Right renal pelvis (tissue), 4 donors: ENCODE measurements around the gene CBFA2T3. TPM values are rescaled to one million over a fixed set of nuclear protein-coding genes. Genes with fewer than 3 reads are reported as not detected.

ENCODE experiments used
- DNase-seq, 4 donors: peaks; one replicate each; pipeline ENCODE4 v3.0.0-alpha.2; 2013; ENCODE audit warnings: low read depth in 4 of 4, low spot score in 3 of 4, missing footprints in 1 of 4
- polyA plus RNA-seq, 4 donors: library from polyadenylated mRNA; unstranded; fragments of 120-200 nt; gene quantifications; one replicate each; pipeline ENCODE4 v1.2.1, GENCODE V29; 2013; ENCODE audit not compliant: insufficient read length in 4 of 4

The CBFA2T3 gene
- polyA plus RNA-seq, 4 donors = 2.4 to 3.3 (median 2.8) TPM

DNA sequence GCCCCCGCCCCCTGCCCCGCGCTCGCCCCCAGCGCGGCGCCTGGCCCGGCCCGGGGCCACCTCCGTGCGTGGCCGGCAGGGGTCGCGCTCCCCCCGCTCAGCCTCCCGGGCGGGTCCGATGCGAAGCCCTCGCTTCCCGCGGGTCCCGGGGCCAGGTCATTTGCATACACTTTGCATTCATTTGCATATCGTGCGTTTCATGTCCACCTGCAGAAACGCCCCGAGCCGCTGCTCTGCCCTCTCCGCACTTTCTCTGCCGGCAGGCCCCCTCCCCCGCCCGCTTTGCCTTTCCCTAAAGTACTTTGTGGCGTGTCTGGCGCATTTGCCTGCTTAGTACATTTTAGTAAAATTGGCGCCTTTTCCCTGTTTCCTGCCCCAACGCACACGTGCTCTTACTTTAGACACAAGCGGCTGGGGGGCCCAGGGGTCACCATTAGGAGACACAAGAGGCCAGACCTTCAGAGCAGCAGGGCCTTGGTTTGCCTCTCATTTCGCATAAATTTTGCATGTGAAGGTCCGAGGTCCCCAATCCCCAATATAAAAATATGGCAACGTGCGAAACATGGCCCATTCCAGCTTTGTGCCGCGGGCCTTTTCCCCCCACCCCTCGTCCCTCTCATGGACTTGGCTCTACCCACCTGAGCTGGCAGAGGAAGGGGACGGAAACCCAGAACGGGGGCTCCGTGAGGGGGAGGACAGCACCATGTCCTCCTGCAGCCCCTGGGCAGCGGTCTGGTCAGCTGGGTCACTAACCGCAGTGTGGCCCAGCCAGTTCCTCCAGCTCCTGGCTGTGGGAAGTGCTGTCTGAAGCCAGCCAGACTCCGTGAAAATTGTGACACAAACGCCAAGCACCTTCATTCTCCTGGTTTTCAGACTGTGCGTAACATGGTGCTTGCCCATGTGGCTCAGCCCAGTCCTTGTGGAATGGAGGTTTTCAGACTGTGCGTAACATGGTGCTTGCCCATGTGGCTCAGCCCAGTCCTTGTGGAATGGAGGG is 34.8 kb downstream of the CBFA2T3 start:
- no peak for DNase-seq

DNA sequence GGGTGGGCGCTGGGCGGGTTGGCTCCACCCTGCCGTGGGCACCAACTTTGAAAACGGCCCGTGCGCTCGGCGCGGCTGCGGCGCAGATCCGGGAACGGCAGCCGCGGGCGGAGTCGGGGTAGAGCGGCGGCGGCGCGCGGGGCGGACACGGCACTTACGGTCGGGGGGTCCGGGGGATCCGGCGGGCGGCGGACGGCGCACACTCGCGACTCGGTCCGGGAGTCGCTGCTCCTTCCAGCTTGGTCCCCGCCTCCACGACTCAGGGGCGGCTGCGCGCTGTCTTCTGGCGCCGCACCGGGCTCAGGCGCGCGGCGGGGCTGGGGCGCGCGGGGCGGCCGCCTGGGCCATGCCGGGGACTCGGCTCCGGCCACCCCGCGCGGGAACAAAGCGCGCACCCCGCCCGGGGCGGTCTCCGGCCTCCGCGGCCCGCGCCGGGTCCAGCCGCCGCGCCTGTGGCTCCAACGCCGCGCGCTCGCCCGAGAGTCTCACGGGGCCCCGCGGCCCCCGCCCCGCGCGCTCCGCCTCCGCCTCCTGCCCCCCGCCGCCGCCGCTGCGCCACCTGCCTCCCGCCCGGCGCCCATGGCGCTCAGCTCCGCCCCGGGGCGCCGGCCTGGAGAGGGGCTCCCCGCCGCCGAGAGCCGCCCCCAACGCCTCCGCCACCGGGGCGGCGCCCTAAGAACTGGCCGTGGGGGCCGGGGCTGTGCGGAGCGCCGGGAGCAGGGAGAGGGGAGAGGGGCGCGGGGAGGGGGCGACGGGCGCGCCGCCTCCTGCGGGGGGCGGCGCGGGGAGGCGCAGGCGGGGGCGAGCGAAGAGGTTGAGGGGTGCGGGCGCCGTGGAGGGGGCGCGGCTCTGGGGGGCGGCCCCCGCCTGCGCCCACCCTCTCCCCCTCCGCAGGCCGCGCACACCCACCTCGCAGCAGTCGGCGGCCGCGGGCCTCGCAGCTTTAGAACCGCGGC is 35.9 kb downstream of the CBFA2T3 start:
- no peak for DNase-seq

DNA sequence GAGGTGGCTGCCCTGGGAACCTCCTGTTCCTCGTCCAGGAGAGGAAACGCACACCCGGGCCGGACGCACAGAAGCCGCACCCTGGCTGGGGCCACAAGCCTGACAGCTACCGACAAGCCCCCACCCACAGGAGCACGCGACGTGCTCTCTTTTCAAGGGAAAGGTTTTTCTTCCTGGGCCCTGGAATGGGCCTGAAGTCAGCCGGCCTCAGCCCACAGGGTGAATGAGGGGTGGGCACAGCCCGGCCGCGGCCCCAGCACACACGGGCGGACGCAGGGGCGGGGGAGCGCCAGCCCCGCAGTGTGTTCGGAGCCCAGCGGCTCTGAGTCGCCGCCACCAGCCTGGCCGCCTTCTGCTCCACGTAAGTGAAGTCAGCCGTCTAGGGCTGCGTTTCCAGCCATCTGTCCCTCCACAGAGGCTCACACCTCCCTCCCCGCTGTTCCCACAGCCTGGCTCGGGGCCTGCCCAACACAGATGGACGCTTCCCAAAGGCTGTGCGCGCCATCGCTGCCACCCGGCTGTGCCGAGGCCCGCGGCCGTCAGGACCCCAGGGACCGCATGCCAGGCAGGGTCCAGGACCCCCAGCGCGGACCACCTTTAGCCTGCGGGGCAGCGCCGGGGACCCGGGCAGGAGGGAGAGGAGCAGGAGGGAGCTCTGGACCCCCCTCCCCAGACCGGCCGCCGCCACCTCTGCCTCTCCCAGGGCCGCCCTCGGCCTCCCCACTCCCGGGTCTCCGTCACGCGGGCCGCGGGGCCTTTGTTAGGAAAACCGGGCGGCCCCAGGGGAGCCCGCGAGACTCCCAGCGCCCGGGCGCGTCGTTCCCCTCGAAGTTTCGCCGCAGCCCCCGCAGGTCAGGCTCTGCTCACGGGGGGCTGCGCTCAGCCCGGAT is 36.8 kb downstream of the CBFA2T3 start:
- DNase-seq = no peak

DNA sequence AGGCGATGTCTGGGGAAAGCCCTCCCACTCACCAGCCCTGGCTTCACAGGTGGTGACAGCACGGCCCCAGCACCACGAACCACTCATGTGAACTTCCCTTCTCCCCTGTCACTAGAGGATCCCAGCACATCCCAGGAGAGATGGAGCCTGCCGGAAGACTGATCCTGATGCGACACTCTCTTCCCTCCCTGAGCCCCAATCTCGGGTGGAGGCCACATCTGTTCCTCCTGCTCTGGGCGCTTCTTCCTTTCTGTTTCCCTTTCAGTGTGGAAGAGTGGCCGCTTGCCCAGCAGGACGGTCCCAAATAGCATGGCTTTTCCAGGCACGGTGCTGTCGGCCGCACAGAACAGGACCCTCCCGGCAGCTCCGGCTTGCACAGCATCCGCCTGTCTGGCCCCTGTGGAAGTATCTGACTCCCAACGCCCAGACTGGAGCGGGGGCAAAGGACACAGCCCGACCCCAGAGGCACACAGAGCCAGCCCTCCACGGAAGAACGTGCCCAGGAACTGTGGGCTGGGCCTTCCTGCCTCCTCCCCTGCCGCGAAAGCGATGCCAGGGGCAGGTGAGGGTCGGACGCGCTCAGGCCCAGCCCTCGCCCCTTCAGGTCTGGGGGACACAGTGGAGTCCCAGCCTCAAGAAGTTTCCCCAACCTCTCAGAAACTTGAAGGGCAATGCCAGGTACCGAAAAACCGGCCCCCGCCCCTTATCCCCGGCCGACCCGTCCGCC is 37.6 kb downstream of the CBFA2T3 start:
- no peak for DNase-seq

DNA sequence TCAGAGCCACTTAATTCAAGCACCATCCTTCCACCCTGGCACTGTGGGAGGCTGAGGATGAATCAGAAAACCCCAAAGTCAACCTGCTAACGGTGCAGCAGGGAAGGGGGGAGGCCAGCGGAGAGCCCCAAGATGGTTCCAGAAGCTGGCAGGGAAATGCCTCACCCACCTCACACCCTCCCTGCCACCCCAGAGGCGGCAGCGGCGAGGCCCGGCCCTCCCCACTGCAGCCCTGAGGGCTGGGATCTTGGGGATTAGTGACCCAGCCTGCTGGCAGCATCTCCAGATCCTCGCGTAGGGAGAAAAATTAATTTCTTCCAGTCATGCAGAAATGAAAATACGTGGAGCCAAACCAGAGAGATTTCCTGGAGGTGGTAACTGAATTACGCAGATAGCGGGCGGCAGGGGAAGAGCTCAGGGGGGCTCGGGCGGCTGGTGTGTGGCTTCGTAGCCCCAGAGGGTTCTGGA is 38.2 kb downstream of the CBFA2T3 start:
- DNase-seq = no peak

DNA sequence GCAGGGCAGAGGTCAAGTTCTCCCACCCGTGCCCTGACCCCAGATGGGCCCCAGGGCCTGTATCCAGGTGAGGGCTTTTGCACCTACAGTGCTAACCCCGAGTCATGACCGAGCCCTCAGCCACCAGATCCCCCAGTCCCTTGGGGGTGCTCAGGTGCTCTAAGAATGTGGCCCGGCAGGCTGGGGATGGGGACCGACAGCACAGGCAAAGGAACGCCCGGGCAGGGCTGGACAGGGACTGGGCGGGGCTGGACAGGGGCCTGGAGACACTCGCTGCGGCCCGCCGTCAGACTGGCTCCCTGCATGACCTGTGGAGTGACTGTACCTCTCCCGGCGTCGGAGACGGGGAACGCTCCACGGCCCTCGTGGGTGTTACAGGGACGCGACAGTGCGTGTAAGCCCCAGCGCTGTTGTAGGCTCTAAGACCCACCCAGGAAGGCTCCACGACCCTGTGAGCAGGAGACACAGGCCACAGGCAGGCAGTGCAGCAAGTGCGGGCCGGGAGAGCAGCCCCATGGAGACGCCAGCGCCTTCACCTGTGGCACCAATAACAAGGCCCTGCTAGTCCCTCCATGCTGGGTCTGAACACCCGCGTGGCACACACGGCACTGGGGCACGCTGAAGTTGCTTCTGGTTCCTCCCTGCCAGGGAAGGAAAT is 38.8 kb downstream of the CBFA2T3 start:
- no peak for DNase-seq

DNA sequence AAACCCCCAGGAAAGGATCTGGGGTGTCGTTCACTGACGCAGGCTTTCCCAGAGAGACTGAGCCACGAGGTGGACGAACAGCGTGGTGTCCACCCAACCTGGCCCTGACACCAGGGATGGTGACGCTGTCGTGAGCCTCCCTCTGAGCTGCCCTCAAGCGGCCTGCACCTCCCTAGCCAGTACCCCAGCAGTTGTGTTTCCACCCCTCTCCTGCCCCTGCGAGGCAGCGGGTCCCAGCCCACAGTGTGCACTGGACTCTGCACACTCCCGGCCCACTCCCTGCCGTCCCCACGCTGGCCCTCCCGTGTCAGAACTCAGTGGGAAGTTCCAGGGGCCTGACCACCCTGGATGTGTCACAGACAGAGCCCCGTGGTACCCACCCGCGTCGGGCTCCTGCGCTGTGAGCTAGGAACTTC is 39.8 kb downstream of the CBFA2T3 start:
- DNase-seq = no peak

DNA sequence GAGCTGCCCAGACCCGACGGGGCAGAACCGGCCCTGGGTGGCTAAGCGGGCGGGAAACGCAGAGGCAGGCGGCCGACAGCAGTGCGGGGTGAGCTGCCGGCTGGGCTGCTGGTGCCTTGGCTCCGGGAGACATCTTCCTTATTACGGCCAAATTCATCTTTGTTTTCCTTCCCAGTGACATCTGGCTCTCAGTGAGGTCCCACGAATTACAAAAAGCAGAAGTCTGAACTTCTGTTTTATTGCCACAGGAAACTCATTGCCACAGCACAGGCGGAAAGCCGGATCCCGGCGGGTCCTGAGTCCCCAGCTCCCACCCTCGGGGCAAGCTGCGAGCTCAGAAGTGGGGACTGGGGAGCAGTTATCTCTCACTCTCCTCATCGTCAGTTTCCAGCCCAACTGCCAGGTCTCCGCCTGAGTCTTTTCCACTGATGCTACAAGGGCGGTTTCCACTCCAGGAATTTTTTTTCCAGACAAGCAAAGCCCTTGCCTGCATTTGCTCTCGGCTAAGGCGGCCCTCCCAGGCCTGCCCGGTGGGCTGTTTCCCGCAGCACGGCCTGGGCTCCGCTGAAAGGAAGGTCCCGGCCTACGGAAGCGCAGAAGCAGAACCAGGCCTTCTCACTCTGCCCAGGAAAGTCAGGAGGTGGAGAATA is 40.3 kb downstream of the CBFA2T3 start:
- no peak for DNase-seq

DNA sequence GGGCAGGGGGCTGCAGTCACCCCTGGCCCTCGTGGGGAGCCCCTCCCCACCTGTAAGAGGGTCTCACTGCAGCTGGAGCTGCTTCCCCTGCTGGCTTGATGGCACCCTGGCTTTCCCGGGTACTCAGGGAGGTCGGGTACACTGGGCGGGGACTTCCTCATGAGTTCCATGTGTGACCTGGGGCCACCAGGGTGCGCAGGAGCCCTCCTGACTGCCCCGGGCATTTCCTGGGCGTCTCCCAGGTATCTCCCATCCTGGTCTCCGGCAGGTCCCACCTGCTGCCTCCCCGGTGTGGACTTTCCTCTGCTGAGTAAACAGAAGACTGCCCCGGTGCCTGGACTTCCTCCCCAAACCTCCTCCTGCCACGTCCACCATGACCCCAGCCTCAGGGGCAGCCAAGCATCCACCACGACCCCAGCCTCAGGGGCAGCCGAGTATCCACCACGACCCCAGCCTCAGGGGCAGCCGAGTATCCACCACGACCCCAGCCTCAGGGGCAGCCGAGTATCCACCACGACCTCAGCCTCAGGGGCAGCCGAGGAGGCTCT is 40.9 kb downstream of the CBFA2T3 start:
- no peak for DNase-seq

DNA sequence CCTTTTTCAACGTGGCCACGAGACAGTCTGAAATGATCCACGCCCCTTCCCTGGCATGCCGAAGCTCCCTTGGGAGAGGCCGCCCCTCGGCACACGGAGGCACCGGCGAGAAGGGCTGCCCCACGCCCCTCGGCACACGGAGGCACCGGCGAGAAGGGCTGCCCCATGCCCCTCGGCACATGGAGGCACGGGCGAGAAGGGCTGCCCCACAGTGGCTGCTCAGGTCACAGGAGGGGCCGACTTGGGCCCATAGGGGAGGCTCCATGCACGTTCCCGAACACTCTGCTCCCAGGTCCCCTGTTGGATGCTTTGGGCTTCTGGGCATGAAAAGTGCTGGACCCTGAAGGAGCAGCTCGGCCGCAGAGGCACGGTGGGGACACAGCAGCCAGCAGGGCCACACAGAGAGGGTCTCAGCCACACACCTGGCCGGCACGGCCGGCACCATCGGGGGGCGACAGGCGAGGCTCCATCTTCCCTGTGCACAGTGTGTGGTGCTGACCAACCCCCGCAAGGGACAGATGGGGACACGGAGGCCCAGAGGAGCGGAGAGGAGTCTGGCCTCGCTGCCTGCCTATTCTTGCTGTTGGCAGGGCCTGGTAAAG is 42.8 kb downstream of the CBFA2T3 start:
- DNase-seq = no peak

DNA sequence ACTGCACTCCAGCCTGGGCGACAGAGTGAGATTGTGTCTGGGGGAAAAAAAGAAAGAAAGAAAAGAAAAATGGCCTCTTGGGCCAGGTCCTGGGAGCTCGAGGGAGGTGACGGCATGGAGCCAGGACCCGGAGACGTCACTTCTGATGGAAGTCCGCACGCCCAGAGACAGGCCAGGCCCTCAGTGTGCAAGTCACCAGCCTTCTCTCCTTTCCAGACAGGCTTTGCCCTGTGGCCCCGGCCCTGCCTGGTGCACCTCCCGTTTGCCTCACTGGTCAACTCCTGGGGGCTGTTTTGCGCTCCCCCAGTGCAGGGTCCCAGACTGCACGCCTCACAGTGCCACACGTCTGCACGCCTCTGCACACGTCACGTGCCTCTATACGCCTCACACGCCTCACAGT is 44.1 kb downstream of the CBFA2T3 start:
- DNase-seq = no peak

DNA sequence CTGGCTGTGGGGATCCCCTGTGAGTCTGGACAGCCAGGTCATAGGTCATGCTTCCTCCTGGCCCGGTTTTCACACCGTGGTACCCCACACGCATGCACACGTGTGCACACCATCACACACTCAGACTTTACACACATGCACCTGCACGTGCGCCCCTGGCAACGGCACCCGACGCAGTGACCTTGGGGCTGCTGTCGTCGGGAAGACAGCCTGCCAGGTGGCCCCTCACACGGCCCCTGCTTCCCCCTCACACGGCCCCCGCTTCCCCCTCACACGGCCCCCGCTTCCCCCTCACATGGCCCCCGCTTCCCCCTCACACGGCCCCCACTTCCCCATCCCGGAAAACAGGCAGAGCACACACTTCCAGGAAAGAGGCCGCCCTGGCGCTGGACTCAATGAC is 45.1 kb downstream of the CBFA2T3 start:
- no peak for DNase-seq

DNA sequence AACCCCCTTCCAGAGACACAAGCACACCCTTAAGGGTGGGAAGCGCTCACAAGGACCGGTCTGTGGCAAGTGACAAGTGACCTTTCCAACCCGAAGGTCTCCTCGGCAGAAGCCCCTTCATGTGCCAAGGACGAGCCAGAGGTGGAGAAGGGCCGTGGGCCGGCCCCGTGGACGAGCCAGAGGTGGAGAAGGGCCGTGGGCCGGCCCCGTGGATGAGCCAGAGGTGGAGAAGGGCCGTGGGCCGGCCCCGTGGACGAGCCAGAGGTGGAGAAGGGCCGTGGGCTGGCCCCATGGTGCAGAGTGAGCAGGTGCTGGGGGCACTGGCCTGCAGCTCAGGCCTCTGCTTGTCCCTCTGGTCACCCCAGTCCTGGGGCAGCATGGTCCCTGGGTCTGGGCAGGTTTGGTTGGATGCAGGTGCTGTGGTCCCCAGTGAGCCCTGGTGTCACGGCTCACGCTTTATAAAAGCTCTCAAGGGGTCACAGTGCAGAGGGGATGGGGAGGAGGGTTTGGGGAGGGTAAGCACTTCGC is 45.6 kb downstream of the CBFA2T3 start:
- DNase-seq = no peak

DNA sequence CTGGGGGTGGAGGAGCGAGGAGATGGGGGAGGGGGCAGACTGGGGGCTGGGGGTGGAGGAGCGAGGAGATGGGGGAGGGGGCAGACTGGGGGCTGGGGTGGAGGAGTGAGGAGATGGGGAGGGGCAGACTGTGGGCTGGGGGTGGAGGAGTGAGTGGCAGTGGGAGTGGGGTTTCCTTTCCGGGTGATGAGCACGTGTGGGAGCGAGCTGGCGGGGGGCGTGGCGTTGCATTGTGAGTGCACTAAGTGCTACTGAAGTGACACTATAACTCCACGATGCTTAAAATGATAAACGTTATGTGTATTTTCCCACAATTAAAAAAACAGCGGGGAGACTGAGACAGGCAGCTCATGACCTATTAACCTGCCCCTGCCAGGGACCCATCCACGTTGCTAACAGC is 46.3 kb downstream of the CBFA2T3 start:
- DNase-seq = no peak

DNA sequence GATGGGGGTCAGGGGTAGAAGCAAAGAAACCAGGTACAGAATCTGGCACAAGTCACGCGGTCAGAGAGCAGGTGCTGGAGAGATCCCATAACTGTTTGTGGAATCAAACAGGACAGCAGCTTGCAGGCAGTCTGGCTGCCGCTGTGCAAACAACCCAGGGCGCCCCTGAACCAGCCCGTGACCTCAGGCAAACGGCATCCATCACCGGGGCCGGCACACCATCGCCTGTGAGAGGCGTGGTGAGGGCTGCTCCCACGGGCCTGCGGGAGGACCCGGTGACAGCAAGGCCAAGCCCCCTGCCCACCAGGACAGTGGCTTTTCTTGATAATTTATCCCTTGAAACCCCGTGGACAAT is 47.9 kb downstream of the CBFA2T3 start:
- no peak for DNase-seq

DNA sequence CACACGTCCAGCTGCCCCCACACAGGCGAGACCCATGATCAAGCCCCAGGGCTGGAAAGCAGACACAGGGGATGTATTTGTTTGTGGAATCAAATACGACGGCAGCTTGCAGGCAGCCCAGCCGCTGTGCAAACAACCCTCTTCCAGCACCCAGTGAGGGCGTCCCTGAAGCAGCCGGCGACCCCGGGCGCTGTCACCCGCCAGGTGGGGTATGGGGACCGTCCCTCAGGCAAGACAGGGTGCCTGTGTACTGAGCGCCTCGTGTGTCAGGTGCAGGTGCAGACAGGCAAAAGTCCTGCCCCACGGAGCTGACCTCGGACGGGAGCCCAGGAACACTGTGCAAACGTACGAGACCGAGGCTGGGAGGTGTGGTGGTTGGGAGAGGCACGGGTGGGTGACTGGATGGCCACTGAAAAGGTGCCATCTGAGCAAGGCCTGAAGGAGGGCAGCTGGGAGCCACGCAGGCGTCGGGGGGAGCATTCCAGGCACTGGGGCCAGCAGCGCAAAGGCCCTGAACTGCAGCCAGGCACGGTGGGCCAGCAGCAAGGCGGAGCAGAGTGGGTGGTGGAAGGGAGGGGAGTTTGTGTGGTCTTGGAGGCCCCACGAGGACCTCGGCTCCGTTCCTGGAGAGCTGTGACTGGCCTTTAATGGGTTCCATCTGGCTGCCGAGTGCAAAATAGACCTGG is 48.5 kb downstream of the CBFA2T3 start:
- DNase-seq = no peak

DNA sequence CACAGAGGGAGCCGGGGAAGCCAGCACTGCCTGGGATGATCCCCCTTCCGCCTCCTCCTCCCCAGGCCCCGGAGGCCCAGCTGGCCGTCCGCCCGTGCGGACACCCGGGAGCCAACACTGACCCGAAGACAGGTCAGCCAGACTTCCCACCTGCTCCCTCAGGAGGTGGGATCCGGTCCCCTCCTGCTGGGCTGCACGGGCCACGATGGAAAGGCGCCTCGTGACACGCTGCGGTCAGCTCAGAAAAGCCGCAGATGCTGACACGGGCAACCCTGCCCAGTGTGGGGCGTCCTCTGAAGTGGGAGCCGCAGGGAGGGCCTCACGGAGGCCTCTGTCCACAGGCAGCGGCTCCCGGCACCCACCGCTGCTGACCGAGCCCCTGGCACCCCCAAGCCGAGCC is 49.3 kb downstream of the CBFA2T3 start:
- no peak for DNase-seq
